GM19452 (cell line): ENCODE measurements around the gene FBXL7.

Source experiments
- ATAC-seq: cut with Tn5 transposase; IDR thresholded peaks from one replicate; pipeline ENCODE4 v1.9.1; 2021; ENCODE audit not compliant: unreplicated experiment

FBXL7 gene

GRCh38 chr5:15929611-15930263 is 429.8 kb downstream of the FBXL7 start:
- no peak for ATAC-seq

GRCh38 chr5:15932066-15932465 is 432.1 kb downstream of the FBXL7 start:
- ATAC-seq = no peak

GRCh38 chr5:15933259-15934207 is 433.6 kb downstream of the FBXL7 start:
- ATAC-seq = no peak

- no peak for ATAC-seq
Observed at GRCh38 chr5:15936505-15937245, 436.7 kb downstream of the FBXL7 start.

- no peak for ATAC-seq
Observed at GRCh38 chr5:15937708-15938107, 437.7 kb downstream of the FBXL7 start.

GRCh38 chr5:15938186-15938585 is 438.2 kb downstream of the FBXL7 start:
- no peak for ATAC-seq

GRCh38 chr5:15938961-15939360 is 439.0 kb downstream of the FBXL7 start:
- no peak for ATAC-seq

GRCh38 chr5:15940905-15941304 is 440.9 kb downstream of the FBXL7 start:
- no peak for ATAC-seq

- no peak for ATAC-seq
Observed at GRCh38 chr5:15943487-15943886, 443.5 kb downstream of the FBXL7 start.

- ATAC-seq = no peak
Observed at GRCh38 chr5:15946026-15946425, 446.0 kb downstream of the FBXL7 start.

- ATAC-seq = no peak
Observed at GRCh38 chr5:15948190-15948589, 448.2 kb downstream of the FBXL7 start.

GRCh38 chr5:15951126-15951525 is 451.1 kb downstream of the FBXL7 start:
- ATAC-seq = no peak

- ATAC-seq = no peak
Observed at GRCh38 chr5:15951550-15951949, 451.6 kb downstream of the FBXL7 start.

GRCh38 chr5:15956622-15957021 is 456.6 kb downstream of the FBXL7 start:
- ATAC-seq = no peak

- no peak for ATAC-seq
Observed at GRCh38 chr5:15957124-15957523, 457.1 kb downstream of the FBXL7 start.

GRCh38 chr5:15959370-15960164 is 459.6 kb downstream of the FBXL7 start:
- ATAC-seq = no peak

- ATAC-seq = no peak
Observed at GRCh38 chr5:15966066-15966640, 466.2 kb downstream of the FBXL7 start.

- ATAC-seq = no peak
Observed at GRCh38 chr5:15966651-15967050, 466.7 kb downstream of the FBXL7 start.

GRCh38 chr5:15968993-15969392 is 469.0 kb downstream of the FBXL7 start:
- no peak for ATAC-seq

- no peak for ATAC-seq
Observed at GRCh38 chr5:15977851-15978250, 477.9 kb downstream of the FBXL7 start.
